Mesenchymal stem cell (in vitro differentiated cells and primary cell): Measurements from ENCODE around the gene ZFPM1.

Experiments used
- DNase-seq: peaks from one replicate; pipeline ENCODE4 v3.0.0-alpha.2; 2013
- H2AFZ ChIP-seq: one replicate; pipeline ENCODE4 v1.6.1; 2013; ENCODE audit warnings: low read depth, mild to moderate bottlenecking, control low read depth, inconsistent platforms, low read length, moderate library complexity
- H2AK5ac ChIP-seq: 2 replicates; pipeline ENCODE4 v1.6.1; 2013; ENCODE audit warnings: low read length, moderate library complexity, mild to moderate bottlenecking, inconsistent platforms; ENCODE audit not compliant: severe bottlenecking
- H2BK120ac ChIP-seq: one replicate; pipeline ENCODE4 v1.6.1; 2013; ENCODE audit warnings: low read depth, mild to moderate bottlenecking, inconsistent platforms, low read length, moderate library complexity
- H2BK12ac ChIP-seq, 2 experiments: one replicate each; pipeline ENCODE4 v1.6.1; 2013; ENCODE audit warnings: inconsistent platforms in 2 of 2, low read length in 2 of 2, mild to moderate bottlenecking in 2 of 2, moderate library complexity in 2 of 2, control low read depth in 1 of 2
- H2BK15ac ChIP-seq: one replicate; pipeline ENCODE4 v1.6.1; 2013; ENCODE audit warnings: mild to moderate bottlenecking, low read depth, inconsistent platforms; ENCODE audit not compliant: poor library complexity, severe bottlenecking
- H2BK5ac ChIP-seq: 2 replicates; pipeline ENCODE4 v1.6.1; 2013; ENCODE audit warnings: low read depth, mild to moderate bottlenecking, low read length, control low read depth, inconsistent platforms; ENCODE audit not compliant: poor library complexity, severe bottlenecking
- H3K14ac ChIP-seq, 2 experiments: one replicate each; pipeline ENCODE4 v1.6.1; 2013; ENCODE audit warnings: inconsistent platforms in 2 of 2, low read length in 2 of 2, control low read depth in 1 of 2, mild to moderate bottlenecking in 1 of 2, moderate library complexity in 1 of 2
- H3K18ac ChIP-seq, 2 experiments: one replicate each; pipeline ENCODE4 v1.6.1; 2013; ENCODE audit warnings: inconsistent platforms in 2 of 2, low read length in 2 of 2, control low read depth in 1 of 2, low read depth in 1 of 2, mild to moderate bottlenecking in 1 of 2
- H3K23ac ChIP-seq, 2 experiments: one replicate each; pipeline ENCODE4 v1.6.1; 2013; ENCODE audit warnings: inconsistent platforms in 2 of 2, low read length in 2 of 2, mild to moderate bottlenecking in 2 of 2, moderate library complexity in 2 of 2, control low read depth in 1 of 2
- H3K27ac ChIP-seq: 2 replicates; pipeline ENCODE4 v1.5.1; 2013; ENCODE audit warnings: mild to moderate bottlenecking, moderate library complexity, low read length, control low read depth, inconsistent platforms; ENCODE audit not compliant: poor library complexity, severe bottlenecking
- H3K27me3 ChIP-seq, 2 experiments: 2 replicates each; pipeline versions ENCODE4 v1.6.1 to v1.7.0; 2013; ENCODE audit warnings: low read length in 2 of 2, mild to moderate bottlenecking in 2 of 2, moderate library complexity in 2 of 2, control low read depth in 1 of 2, inconsistent platforms in 1 of 2; ENCODE audit not compliant: control insufficient read depth in 1 of 2, insufficient read depth in 1 of 2
- H3K36me3 ChIP-seq, 2 experiments: 2 replicates each; pipeline versions ENCODE4 v1.6.1 to v1.7.0; 2013; ENCODE audit warnings: low read length in 2 of 2, control low read depth in 1 of 2, inconsistent platforms in 1 of 2, low read depth in 1 of 2, mild to moderate bottlenecking in 1 of 2; ENCODE audit not compliant: insufficient read depth in 2 of 2, control insufficient read depth in 1 of 2
- H3K4ac ChIP-seq, 2 experiments: one replicate each; pipeline ENCODE4 v1.6.1; 2013; ENCODE audit warnings: inconsistent platforms in 2 of 2, low read length in 2 of 2, mild to moderate bottlenecking in 2 of 2, moderate library complexity in 2 of 2, control low read depth in 1 of 2, low read depth in 1 of 2
- H3K4me1 ChIP-seq: 2 replicates; pipeline ENCODE4 v1.6.1; 2013; ENCODE audit warnings: low read depth, low read length, control low read depth; ENCODE audit not compliant: control insufficient read depth, insufficient read depth
- H3K4me2 ChIP-seq: 2 replicates; pipeline ENCODE4 v1.6.1; 2013; ENCODE audit warnings: low read length, mild to moderate bottlenecking, inconsistent platforms; ENCODE audit not compliant: poor library complexity, severe bottlenecking
- H3K4me3 ChIP-seq, 2 experiments: 2 replicates each; pipeline versions ENCODE4 v1.5.1 to v1.7.0; 2013; ENCODE audit warnings: low read length in 2 of 2, mild to moderate bottlenecking in 2 of 2, control low read depth in 1 of 2, low read depth in 1 of 2; ENCODE audit not compliant: insufficient read depth in 1 of 2
- H3K79me1 ChIP-seq: replicated peaks from 2 replicates; pipeline ENCODE4 v1.6.1; 2013; ENCODE audit warnings: mild to moderate bottlenecking, control low read depth, low read length, inconsistent platforms; ENCODE audit not compliant: poor library complexity, severe bottlenecking
- H3K9ac ChIP-seq: 2 replicates; pipeline ENCODE4 v1.7.0; 2013; ENCODE audit warnings: mild to moderate bottlenecking, low read length, moderate library complexity
- H3K9me3 ChIP-seq: 2 replicates; pipeline ENCODE4 v1.7.0; 2013; ENCODE audit warnings: mild to moderate bottlenecking, low read length; ENCODE audit not compliant: control insufficient read depth
- H4K8ac ChIP-seq: one replicate; pipeline ENCODE4 v1.6.1; 2013; ENCODE audit warnings: inconsistent platforms, mild to moderate bottlenecking, low read length, moderate library complexity
- H4K91ac ChIP-seq: one replicate; pipeline ENCODE4 v1.6.1; 2013; ENCODE audit warnings: mild to moderate bottlenecking, low read length, inconsistent platforms
- WGBS: methylation state at CpG from one replicate; pipeline ENCODE4 v1.1.7; 2013; ENCODE audit warnings: mixed read lengths; 5-methylcytosine and 5-hydroxymethylcytosine counted together

Gene ZFPM1

GRCh38 chr16:88549671-88550245, 96.7 kb downstream of the ZFPM1 start:
- H3K27ac ChIP-seq = no peak overlapping the region
- WGBS = 66% methylated on average over 12 of the region's 12 CpGs
- no peak overlapping the region for H2BK5ac ChIP-seq

GRCh38 chr16:88550246-88550661, 97.2 kb downstream of the ZFPM1 start:
- Histone ChIP-seq H2BK120ac (no peak overlapping the region), H2BK12ac (no peak overlapping the region), H3K23ac (no peak overlapping the region), H3K18ac (no peak overlapping the region), H3K27me3 (peaks cover 55 to 80% of the 10 kb centered on the region in 2 experiments), H3K4me2 (no peak overlapping the region), H2AFZ (no peak overlapping the region), H2BK5ac (no peak overlapping the region), H3K9ac (no peak overlapping the region), H2BK15ac (no peak overlapping the region), H4K91ac (no peak overlapping the region), H3K79me1 (no peaks in the 10 kb centered on the region), H3K9me3 (peaks cover 11% of the 10 kb centered on the region), H3K27ac (no peak overlapping the region), H3K36me3 (peaks cover 0 to 3% of the 10 kb centered on the region in 2 experiments), H3K4me3 (no peak overlapping the region), H3K4me1 (peaks cover 6% of the 10 kb centered on the region), H4K8ac (no peak overlapping the region), H3K4ac (no peak overlapping the region), H3K14ac (no peak overlapping the region), H2AK5ac (no peak overlapping the region)
- WGBS = 78% methylated on average over 16 of the region's 16 CpGs
- DNase-seq = no peak

More at GRCh38 chr16:88549671-88550245, 96.7 kb downstream of the ZFPM1 start:
- peaks cover 0 to 3% of the 10 kb centered on the region in 2 experiments for H3K36me3 ChIP-seq
- H3K9ac ChIP-seq = no peak overlapping the region
- H2AFZ ChIP-seq = no peak overlapping the region
- H3K79me1 ChIP-seq = no peaks in the 10 kb centered on the region
- no peak overlapping the region for H3K23ac ChIP-seq
- H3K9me3 ChIP-seq = peaks cover 15% of the 10 kb centered on the region
- no peak overlapping the region for H3K18ac ChIP-seq
- H2BK15ac ChIP-seq = no peak overlapping the region
- no peak for DNase-seq
- H4K91ac ChIP-seq = no peak overlapping the region
- H2BK120ac ChIP-seq = no peak overlapping the region
- H3K14ac ChIP-seq = no peak overlapping the region
- peaks cover 50 to 80% of the 10 kb centered on the region in 2 experiments for H3K27me3 ChIP-seq
- H3K4me2 ChIP-seq = no peak overlapping the region
- H3K4me3 ChIP-seq = no peak overlapping the region
- no peak overlapping the region for H3K4ac ChIP-seq
- H2BK12ac ChIP-seq = no peak overlapping the region
- no peak overlapping the region for H4K8ac ChIP-seq
- peaks cover 6% of the 10 kb centered on the region for H3K4me1 ChIP-seq
- no peak overlapping the region for H2AK5ac ChIP-seq

DNA sequence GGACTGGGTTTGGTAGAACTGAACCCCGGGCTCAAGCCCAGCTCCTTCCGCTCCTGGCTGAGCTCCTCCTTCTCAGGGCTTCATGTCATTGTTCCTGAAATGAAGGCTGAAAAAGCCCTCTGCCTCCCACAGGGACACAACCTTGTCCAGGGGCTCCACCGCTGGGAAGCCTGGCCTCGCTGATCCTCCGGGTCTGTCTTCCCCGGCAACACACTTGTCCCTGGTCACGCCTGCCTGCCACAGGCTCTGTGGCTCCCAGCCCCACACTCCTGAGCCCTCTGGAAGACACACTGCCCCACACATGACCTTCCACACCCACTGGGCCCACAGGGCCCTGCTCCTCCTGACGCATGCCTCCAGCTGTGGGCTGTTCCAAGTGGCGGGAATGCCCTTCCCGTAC, 99.1 kb downstream of the ZFPM1 start:
- no peaks in the 10 kb centered on the region for H3K79me1 ChIP-seq
- peaks cover 56 to 65% of the 10 kb centered on the region in 2 experiments for H3K27me3 ChIP-seq
- no peak overlapping the region for H3K18ac ChIP-seq
- no peak overlapping the region for H3K23ac ChIP-seq
- no peak overlapping the region for H3K4me3 ChIP-seq
- H3K4me2 ChIP-seq = no peak overlapping the region
- no peaks in the 10 kb centered on the region for H3K9me3 ChIP-seq
- peaks cover 0 to 3% of the 10 kb centered on the region in 2 experiments for H3K36me3 ChIP-seq
- H2AK5ac ChIP-seq = no peak overlapping the region
- no peak overlapping the region for H3K4ac ChIP-seq
- no peak overlapping the region for H3K27ac ChIP-seq
- H2BK120ac ChIP-seq = no peak overlapping the region
- no peak overlapping the region for H2BK5ac ChIP-seq
- H3K14ac ChIP-seq = no peak overlapping the region
- H2BK12ac ChIP-seq = no peak overlapping the region
- 86% methylated on average over 10 of the region's 10 CpGs for WGBS
- no peak overlapping the region for H2AFZ ChIP-seq
- DNase-seq = no peak
- H3K9ac ChIP-seq = no peak overlapping the region
- H4K8ac ChIP-seq = no peak overlapping the region
- H4K91ac ChIP-seq = no peak overlapping the region
- no peak overlapping the region for H2BK15ac ChIP-seq
- H3K4me1 ChIP-seq = peaks cover 6% of the 10 kb centered on the region

- H3K4me2 ChIP-seq = no peak overlapping the region
- H3K14ac ChIP-seq = no peak overlapping the region
- no peak overlapping the region for H2BK12ac ChIP-seq
- H3K27ac ChIP-seq = no peak overlapping the region
- H4K8ac ChIP-seq = no peak overlapping the region
- no peak overlapping the region for H2BK5ac ChIP-seq
- no peak for DNase-seq
- H3K4me1 ChIP-seq = peaks cover 6% of the 10 kb centered on the region
- no peaks in the 10 kb centered on the region for H3K9me3 ChIP-seq
- H3K36me3 ChIP-seq = peaks cover 0 to 3% of the 10 kb centered on the region in 2 experiments
- H3K23ac ChIP-seq = no peak overlapping the region
- no peak overlapping the region for H3K18ac ChIP-seq
- peaks cover 62 to 63% of the 10 kb centered on the region in 2 experiments for H3K27me3 ChIP-seq
- no peak overlapping the region for H3K9ac ChIP-seq
- H2BK120ac ChIP-seq = no peak overlapping the region
- H4K91ac ChIP-seq = no peak overlapping the region
- H2BK15ac ChIP-seq = no peak overlapping the region
- WGBS = 76% methylated on average over 13 of the region's 13 CpGs
- no peak overlapping the region for H2AFZ ChIP-seq
- no peak overlapping the region for H2AK5ac ChIP-seq
- no peak overlapping the region for H3K4me3 ChIP-seq
- H3K4ac ChIP-seq = no peak overlapping the region
- no peaks in the 10 kb centered on the region for H3K79me1 ChIP-seq
These were observed 99.7 kb downstream of the ZFPM1 start for GRCh38 chr16:88552815-88553214.
